ENCODE results near the gene ZNF783.

- TF ChIP-seq CTCF (IDR thresholded peaks at IDR 0.05) (no peak), POLR2AphosphoS5 (IDR thresholded peaks at IDR 0.05) (no peak), POLR2A (IDR thresholded peaks at IDR 0.05) (no peak)
Measured at GRCh38 chr7:149284343-149284742, 22.3 kb downstream of the ZNF783 start.

All from prostate gland (tissue), 2 donors.